HG02678 (cell line): Measurements from ENCODE around the gene SH2D3C.

Experiments used
- ATAC-seq: cut with Tn5 transposase; IDR thresholded peaks from one replicate; pipeline ENCODE4 v1.9.1; 2021; ENCODE audit warnings: mild to moderate bottlenecking, moderate library complexity; ENCODE audit not compliant: unreplicated experiment

The SH2D3C gene

GRCh38 chr9:127809002-127809539, 30.6 kb upstream of the SH2D3C start:
- ATAC-seq = no peak

DNA sequence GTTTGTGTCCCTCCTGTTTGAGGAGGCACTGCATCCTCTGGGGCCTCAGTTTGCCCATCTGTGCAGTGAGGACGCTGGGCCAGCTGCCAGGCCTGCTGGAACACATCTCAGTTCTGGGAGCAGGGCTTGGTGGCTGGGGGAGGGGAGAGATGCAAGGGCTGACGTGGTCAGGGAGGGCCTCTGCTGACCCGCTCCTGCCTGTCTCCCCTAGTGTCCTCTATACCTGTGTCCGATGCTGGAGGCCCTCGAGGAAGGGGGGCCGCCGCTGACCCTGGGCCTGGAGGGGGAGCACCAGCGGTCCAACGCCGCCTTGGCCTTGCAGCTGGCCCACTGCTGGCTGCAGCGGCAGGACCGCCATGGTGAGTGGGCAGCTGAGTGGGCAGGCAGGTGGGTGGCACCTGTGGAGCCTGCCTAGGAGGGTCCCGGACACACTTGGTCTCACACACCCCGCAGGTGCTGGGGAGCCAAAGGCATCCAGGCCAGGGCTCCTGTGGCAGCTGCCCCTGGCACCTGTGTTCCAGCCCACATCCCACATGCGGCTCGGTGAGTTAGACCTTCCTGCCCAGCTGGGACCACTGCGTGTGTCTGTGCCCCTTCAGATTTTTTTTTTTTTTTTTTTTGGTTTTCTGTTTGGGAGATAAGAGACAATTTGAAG, 30.0 kb upstream of the SH2D3C start:
- ATAC-seq = no peak

DNA sequence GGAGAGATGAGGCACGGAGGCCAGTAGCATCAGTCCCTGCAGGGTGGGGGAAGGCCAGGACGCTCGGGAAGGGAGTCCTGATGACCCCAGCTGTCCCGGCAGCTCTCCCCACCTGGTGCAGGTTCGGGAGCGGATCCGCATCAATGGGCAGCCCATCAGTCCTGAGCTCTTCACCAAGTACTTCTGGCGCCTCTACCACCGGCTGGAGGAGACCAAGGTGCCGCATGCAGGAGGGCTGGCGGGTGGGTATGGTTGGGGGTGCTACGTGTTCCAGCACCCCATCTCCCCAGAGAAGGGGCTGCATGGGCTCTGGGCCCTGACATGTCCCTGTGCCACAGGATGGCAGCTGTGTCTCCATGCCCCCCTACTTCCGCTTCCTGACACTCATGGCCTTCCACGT, 28.4 kb upstream of the SH2D3C start:
- no peak for ATAC-seq

- ATAC-seq = no peak
Measured at GRCh38 chr9:127805620-127806019, 27.2 kb upstream of the SH2D3C start.

- peak; percentile 9 for ATAC-seq
Measured at GRCh38 chr9:127803507-127804352, 25.3 kb upstream of the SH2D3C start.

GRCh38 chr9:127802576-127803443, 24.3 kb upstream of the SH2D3C start, which contains the start of gene FPGS:
Gene FPGS (plus strand): TSS chr9:127802882. CDS start chr9:127802925, 43 bp downstream.
- peak; percentile 79 for ATAC-seq

DNA sequence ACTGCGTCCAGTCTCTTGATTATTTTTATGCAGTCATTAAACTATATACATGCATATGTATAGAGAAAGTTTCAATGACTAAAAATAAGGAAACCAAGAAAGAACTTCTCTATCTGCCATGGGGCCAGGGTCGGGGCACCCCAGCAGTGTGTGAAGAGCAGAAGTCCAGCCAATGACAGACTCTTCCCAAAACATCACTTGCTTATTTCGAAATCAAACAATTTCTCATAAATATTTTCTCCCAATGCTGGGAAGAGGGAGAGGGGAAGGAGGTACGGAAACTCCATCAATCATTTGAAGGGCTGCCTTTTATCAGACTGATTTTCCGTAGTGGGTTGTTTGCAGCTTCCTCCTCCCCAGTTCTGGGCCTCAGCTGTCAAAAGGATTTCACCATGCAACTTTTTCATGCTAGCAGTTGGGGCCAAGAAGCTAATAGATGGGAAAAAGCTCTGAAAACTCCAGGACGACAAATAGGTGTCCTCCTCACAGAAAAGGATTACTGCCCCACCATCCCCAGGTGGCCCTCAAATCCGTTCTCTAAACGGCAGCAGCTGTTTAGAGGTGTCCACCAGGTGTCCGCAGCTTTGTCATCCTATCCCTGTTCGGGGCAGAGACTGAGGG, 23.6 kb upstream of the SH2D3C start:
- no peak for ATAC-seq

- no peak for ATAC-seq
Measured at GRCh38 chr9:127796852-127797370, 18.4 kb upstream of the SH2D3C start.

DNA sequence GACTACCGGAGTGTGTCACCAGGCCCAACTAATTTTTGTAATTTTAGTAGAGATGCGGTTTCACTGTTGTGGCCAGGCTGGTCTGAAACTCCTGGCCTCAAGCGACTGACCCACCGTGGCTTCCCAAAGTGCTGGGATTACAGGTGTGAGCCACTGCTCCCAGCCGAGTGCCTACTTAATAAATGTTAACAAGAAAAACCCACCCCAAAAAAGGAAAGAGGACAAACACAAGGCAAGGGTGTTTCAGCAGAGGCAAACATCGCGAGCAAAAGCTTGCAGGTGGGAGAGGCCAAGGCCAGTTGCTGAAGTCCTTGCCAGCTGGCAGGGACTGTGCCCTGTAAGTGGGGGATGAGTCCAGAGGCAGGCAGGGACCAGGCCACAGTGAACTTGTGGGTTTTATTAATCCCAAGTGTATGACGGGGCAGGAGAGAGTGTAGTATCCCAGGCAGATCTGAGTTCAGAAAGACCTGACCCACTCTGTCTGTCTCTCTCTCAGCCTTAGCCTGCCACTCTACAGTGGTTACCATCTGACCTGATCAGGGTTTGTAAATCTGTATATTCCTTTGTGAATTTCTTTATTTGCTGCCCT, 17.9 kb upstream of the SH2D3C start:
- ATAC-seq = no peak

DNA sequence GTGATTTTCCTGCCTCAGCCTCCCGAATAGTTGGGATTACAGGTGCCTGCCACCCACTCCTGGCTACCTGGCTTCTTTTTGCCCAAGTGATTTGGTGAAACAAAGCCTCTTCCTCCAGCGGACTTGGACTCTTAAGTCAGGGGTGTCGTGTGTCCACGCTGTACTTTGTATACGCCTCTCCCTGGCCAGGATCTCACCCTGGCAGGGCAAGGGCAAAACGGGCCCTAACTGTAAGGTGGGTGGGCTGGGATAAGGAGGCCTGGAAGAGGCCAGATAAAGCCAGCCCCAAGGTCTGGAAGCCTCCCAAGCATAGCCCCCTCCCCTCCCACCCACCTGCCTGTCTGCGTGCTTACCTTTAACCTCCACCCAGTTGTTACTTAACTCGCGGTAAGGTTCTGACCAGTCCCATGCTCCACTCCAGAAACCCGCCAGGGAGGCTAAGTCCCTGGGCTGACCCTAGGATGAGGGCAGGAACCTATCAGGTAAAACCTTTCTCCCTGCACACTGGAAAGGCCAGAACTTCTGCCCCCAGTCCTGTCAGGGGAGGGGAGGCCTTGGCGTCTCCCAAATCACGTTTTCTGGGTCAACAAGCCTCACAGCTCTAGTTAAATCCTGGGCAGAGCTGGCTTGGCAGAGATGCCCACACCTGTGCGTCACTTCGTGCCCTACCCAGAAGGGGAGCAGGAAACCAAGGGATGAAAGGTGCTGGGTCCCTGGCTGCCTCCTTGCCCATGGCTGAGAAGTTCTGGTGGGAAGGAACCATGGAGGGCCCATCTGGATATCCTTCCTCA, 15.7 kb upstream of the SH2D3C start:
- no peak for ATAC-seq

DNA sequence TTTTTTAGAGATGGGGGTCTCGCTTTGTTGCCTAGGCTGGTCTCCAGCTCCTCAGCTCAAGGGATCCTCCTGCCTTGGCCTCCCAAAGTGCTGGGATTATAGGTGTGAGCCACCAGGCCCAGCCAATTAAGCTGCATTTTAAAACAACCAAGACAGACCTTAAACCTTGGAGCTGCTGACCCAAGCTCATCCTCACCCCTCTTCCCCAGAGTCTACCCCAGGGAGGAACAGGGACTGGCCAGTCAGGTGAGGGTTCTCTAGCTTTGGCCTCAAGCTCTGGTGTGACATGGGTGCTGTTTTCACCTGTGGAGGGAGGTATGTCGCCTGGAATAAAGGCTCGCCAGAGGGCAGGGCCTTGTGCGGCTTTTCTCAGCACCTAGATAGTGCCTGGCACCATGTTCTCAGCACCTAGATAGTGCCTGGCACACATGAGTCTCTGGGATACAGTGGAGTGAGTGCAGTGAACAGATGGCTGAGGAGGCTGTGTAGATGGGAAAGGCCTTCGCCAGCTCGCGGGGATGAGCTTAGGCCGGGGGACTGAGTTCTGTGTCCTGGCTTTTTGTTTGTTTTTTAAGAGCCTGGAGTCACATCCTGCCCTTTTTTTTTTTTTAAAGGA, 14.7 kb upstream of the SH2D3C start:
- no peak for ATAC-seq

DNA sequence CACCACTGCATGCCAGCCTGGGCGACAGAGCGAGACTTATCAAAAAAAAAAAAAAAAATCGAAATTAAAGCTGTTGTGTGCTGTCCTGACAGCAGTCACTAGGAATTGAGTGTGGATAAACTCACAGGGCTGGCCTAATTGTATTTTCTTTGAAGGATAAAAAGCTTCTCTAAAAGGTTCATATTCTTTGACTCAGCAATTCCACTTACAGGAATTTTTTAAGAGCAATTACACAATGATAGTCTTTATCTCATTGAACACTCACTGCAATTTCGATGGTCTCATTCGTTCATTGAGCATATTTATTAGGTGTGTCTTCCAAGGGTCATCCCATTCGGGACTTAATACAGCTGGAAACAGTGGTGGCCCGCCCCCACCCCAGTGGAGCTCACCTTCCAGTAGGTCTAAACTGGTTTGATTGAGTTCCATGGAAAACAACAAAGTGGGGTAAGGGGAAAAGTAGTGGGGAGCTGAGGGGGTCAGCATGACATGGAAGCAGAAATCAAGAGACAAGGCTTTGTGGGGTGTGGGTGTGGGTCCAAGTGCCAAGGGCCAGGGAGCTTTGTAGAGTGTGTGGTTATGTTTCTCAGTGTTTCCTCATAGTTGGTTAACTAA, 14.1 kb upstream of the SH2D3C start:
- no peak for ATAC-seq

GRCh38 chr9:127791085-127791484, 12.6 kb upstream of the SH2D3C start:
- ATAC-seq = no peak

GRCh38 chr9:127790094-127790855, 11.8 kb upstream of the SH2D3C start:
- ATAC-seq = no peak

DNA sequence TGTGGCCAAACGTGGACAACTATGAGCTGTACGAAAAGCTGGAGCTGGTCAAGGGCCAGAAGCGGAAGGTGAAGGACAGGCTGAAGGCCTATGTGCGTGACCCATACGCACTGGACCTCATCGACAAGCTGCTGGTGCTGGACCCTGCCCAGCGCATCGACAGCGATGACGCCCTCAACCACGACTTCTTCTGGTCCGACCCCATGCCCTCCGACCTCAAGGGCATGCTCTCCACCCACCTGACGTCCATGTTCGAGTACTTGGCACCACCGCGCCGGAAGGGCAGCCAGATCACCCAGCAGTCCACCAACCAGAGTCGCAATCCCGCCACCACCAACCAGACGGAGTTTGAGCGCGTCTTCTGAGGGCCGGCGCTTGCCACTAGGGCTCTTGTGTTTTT, 10.7 kb upstream of the SH2D3C start:
- no peak for ATAC-seq

DNA sequence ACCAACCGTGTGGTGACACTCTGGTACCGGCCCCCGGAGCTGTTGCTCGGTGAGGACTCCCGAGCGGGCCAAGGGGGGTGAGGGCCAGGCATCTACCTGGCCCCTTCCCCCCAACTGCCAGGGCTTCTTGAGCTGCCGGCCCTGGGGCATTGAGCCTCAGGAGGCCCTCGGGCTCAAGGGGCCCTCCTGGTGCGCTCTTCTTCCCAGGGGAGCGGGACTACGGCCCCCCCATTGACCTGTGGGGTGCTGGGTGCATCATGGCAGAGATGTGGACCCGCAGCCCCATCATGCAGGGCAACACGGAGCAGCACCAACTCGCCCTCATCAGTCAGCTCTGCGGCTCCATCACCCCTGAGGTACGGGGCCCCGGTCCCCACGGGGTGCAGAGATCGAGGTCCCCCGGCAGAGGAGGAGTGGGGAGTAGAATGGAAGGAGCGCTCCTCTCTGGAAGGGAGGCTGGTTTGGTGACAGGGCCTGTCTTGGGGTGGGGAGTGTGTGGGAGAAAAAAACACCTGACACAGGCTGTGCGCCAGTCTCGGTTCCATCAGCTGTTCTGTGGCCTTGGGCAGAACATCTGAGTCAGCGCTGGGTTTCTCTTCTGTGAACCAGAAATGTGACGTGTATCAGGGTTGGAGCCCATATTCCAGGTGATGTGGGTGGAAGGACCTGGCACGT, 10.0 kb upstream of the SH2D3C start:
- ATAC-seq = no peak

DNA sequence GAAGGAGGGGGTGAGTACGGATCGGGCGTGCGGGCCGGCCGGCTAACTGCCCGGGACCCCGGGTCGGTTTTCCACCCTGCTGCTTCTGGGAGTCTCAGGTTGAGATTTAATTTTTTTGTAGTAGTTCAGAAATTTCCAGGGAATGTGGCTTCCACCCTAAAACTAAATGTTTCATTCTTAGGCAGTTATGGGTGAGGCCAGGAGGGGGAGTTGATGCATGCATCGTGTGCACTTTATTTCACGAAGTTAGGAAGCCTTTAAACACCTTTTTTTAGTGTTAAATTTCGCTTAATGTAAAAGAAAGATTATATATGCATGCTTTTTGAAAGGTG, 8.3 kb upstream of the SH2D3C start:
- no peak for ATAC-seq
